ENCODE measurements around the gene DPEP2NB.
"Not testable (repeated sequence)": the region's sequence is repeated elsewhere in the genome, so short reads cannot be mapped to it uniquely, and the experiment has no call there.

GRCh38 chr16:68030108-68030507 lies 14.4 kb upstream of the DPEP2NB start:
- TF ChIP-seq, protein P1, sequence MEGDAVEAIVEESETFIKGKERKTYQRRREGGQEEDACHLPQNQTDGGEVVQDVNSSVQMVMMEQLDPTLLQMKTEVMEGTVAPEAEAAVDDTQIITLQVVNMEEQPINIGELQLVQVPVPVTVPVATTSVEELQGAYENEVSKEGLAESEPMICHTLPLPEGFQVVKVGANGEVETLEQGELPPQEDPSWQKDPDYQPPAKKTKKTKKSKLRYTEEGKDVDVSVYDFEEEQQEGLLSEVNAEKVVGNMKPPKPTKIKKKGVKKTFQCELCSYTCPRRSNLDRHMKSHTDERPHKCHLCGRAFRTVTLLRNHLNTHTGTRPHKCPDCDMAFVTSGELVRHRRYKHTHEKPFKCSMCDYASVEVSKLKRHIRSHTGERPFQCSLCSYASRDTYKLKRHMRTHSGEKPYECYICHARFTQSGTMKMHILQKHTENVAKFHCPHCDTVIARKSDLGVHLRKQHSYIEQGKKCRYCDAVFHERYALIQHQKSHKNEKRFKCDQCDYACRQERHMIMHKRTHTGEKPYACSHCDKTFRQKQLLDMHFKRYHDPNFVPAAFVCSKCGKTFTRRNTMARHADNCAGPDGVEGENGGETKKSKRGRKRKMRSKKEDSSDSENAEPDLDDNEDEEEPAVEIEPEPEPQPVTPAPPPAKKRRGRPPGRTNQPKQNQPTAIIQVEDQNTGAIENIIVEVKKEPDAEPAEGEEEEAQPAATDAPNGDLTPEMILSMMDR (IDR thresholded peaks at IDR 0.05), result not testable (repeated sequence)
- TF ChIP-seq POLR2A (IDR thresholded peaks at IDR 0.05), result not testable (repeated sequence)
